ENCODE measurements around the gene METTL13.

- TF ChIP-seq CTCF (IDR thresholded peaks at IDR 0.05; ENCODE audit: insufficient read depth, low read depth, low read length) = no peak
- TF ChIP-seq EZH2 (IDR thresholded peaks at IDR 0.05; ENCODE audit: insufficient read depth, low read length) = no peak
Observed at GRCh38 chr1:171744986-171745385, 36.5 kb upstream of the METTL13 start.

Data from astrocyte (in vitro differentiated cells and primary cell).